GOT3 (cell line): ENCODE results near the gene ATP9A.
"Not testable (repeated sequence)": the region's sequence is repeated elsewhere in the genome, so short reads cannot be mapped to it uniquely, and the experiment has no call there.

Experiments
- DNase-seq: peaks from one replicate; lab custom pipeline; 2025; ENCODE audit warnings: mixed read lengths; lab: John Stamatoyannopoulos, UW

ATP9A gene

DNA sequence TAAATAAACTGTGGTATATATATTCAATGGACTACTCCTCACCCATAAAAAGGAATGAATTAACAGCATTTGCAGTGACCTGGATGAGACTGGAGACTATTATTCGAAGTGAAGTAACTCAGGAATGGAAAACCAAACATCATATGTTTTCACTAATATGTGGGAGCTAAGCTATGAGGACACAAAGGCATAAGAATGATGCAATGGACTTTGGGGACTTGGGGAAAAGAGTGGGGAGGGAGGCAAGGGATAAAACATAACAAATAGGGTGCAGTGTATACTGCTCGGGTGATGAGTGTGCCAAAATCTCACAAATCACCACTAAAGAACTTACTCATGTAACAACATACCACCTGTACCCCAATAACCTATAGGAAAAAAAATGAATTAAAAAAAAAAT, 45.2 kb downstream of the ATP9A start:
- DNase-seq, result not testable (repeated sequence)

DNA sequence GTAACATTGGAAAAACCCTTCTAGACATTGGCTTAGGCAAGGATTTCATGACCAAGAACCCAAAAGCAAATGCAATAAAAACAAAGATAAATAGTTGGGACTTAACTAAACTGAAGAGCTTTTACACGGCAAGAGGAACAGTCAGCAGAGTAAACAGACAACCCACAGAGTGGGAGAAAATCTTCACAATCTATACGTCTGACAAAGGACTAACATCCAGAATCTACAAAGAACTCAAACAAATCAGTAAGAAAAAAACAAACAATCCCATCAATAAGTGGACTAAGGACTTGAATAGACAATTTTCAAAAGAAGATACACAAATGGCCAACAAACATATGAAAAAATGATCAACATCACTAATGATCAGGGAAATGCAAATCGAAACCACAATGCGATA, 45.9 kb downstream of the ATP9A start:
- not testable (repeated sequence) for DNase-seq

DNA sequence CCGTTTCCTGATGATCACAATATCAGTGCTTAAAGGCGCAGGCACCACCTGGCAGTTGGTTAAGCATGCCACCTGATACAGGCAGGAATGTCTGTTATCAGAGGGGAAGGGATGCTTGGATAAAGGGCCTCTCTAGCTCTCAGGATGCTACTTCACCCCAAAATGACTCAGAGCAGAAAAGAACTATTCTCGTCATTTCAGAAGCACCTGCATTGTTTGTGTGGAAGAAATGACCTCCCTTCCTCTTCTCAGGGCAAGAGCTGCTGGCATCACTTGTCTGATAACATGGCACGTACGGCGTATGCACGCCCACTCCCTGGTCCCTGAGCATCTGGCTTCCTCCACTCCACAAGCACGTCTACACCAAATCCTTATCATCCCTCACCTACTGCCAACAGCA, 47.3 kb downstream of the ATP9A start:
- no peak for DNase-seq

- no peak for DNase-seq
Measured at GRCh38 chr20:51720384-51720783, 47.8 kb downstream of the ATP9A start.

GRCh38 chr20:51715856-51716185, 52.4 kb downstream of the ATP9A start:
- DNase-seq, result no peak

DNA sequence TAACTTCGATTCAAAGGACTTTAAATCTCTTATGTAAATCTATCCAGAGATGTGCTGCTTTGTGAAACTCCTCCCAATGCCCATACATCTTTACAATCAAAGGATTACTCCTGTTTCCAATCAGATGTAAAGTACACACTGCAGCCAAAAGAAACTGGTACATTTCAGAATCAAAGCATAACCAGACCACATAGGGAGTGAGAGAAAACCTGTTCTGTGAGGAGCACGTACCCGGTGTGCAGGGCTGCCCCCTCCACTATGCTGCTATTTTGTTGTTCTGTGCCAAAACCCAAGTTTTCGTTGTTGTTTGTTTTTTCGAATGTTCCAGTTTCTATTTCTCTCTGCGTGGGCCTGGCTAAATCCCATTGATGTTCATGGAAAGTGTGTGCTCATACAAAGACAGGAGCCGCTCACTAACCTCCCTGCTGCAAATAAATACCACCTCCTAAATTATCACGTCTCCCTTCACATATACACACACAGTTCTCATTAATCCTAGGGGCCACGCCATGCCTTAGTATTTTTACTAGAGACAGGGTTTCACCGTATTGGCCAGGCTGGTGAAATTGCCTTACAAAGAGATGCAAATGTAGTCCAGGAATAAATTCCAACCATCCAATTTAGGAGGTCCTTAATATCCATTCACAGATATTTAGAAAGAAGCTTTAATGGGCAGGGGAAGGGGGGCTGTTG, 52.9 kb downstream of the ATP9A start:
- DNase-seq, result no peak

- DNase-seq, result no peak
Measured at GRCh38 chr20:51713213-51713598, 55.0 kb downstream of the ATP9A start.

- DNase-seq, result no peak
Measured at GRCh38 chr20:51712501-51713212, 55.5 kb downstream of the ATP9A start.

GRCh38 chr20:51711426-51711825, 56.8 kb downstream of the ATP9A start:
- DNase-seq, result no peak

GRCh38 chr20:51710361-51710894, 57.8 kb downstream of the ATP9A start:
- DNase-seq, result no peak

DNA sequence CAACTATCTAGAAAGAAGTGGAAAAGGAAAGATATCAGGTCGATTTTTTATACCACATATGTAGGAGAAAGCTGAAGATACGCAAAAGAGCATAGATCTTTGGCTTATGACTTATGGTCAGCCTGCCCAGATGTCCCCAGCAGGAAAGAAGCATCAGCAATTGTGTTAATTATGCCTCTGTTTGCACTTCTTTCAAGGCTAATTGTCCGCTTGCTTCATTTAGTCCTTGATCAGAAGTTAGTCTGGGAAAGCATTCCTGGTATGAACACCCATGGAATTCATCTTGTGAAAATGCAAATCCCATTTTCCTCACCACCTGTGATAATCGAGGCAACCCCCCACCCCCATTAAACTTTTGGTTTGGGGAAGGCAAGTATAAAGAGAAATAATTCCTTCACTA, 62.8 kb downstream of the ATP9A start:
- no peak for DNase-seq

GRCh38 chr20:51703400-51704287, 64.5 kb downstream of the ATP9A start:
- no peak for DNase-seq

DNA sequence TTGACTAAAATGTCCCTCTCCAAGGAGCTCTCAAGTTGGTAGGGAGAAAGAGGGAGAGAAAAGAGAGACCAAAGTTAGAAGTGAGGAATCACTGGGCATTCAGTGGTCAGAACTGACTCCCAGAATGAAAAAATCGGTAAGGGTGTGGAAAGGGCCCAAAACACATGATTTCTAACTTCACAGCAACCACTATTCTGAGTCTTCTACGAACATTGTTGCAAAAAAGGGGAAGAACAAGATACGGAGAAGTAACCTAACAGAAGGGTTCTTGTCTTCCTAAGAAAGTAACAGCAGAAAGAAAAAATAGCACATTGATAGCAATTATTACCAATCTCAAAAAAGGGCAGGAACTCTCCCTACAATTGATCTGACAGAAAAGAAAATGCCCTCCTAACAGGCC, 65.6 kb downstream of the ATP9A start:
- no peak for DNase-seq

- no peak for DNase-seq
Measured at GRCh38 chr20:51700809-51701285, 67.3 kb downstream of the ATP9A start.

GRCh38 chr20:51698252-51698651, 69.9 kb downstream of the ATP9A start:
- no peak for DNase-seq

DNA sequence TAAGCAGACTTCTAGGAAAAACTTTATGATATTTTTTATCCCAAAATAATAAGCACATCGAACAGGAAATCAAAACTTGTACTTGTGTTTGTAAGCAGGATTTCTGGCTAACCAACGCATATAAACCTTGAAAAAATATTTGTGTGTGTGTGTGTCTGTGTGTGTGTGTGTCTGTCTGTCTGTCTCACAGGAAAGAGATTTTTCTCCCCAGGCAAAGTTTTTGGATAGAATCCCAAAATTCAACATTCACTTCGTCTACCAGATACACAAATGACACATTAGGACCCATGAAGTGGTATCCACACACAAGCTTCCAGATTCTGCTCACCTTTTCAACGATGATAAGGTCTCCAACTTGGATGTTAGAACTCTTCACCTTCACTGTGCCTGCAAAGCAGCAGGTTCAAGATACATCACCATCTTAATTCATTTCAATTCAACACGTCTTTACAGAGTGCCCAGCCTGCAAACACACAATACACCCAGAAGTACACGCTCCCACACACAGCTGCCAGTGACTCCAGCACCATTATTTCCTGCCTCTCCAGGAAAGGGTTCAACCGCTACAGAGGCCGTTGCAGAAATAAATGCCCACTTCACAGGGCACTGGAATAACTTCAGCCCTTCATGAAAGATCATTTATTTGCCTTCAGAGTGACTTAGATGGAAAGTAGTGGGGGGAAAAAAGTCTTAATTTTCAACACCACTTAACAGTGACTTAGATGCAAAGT, 70.9 kb downstream of the ATP9A start:
- no peak for DNase-seq

DNA sequence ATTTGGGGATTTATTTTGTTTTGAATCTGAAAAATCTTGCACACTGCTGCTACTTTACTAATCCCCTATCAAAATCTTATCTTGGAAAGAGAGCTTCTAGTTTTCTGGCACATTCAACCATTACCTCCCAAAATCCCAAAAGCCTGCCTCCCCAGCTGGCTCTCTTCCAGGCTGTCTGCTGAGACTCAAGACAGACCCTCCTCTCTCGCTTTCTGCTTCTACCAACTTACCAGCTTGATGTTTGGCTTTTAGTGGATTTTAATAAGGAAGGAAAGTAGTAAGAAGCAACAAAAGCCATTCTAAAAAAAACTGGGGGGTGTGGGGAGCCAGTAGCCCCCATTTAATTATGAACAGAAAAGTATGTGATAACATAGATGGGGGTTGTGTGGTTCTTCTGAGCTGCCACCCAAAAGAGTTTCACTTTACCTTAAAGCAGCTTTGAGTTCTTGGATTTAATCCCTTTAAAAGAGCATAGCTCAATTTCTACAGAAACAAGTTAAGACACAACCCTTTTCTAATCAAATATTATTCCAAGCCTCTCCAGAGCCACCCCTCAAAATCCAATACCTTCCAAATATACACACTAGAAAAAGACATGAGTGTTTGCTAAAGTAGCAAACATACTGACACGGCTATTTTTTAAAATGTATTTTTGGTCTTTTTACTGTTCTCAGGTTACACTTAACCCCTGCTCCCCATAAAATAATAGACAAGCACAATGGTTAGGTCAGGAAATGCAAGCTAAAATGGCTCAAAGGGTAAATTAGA, 71.7 kb downstream of the ATP9A start:
- DNase-seq, result no peak

DNA sequence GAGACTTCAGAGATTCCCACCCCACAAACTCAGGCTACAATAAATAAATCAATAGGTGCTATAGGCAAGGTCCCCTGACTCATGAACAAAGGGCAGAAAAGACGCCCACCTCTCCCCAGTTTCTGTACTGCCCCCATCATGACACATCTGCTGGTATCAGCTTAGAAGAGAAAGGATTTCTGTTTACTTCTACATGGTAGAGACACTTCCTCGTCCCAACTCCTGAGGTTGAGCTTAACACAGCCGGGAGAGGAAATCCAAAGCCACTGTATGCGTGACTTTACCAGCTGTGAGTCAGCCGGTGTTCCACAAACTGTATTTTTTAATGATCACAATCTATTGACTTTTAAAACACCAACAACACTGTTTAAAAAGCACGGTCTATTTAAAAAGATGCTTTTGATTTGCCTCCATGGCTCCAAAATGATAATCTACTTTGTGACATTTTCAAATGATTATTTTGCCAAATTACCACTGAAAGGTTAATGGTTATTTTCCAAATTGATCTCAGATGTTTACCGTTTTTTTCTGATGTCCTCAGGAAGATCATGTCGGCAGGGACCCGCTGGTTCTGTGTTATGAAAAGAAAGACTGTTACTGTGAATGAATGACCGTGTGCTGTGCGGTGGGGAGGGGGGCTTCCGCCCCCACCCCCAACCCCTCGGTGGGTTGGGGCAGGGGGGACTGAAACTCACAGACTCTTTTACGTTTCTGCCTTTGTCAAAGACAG, 72.5 kb downstream of the ATP9A start:
- no peak for DNase-seq

GRCh38 chr20:51692806-51693400, 75.3 kb downstream of the ATP9A start:
- no peak for DNase-seq

- no peak for DNase-seq
Measured at GRCh38 chr20:51691703-51692102, 76.5 kb downstream of the ATP9A start.
